ENCODE results near the gene RPL28.

The RPL28 gene

GRCh38 chr19:55373306-55373992 is 12.3 kb upstream of the RPL28 start:
- H3K4me3 ChIP-seq (replicated peaks; ENCODE audit: insufficient read depth, low read length), result no peak overlapping the region
- no peak for DNase-seq (ENCODE audit: low read depth in 1 of 2, low spot score in 1 of 2)
- H3K27me3 ChIP-seq (ENCODE audit: insufficient read depth, poor library complexity, severe bottlenecking), result peaks cover 56% of the 10 kb centered on the region
- H3K27ac ChIP-seq (replicated peaks), result no peak overlapping the region
- no peak for TF ChIP-seq POLR2AphosphoS5 (IDR thresholded peaks at IDR 0.05; ENCODE audit: low read depth)
- TF ChIP-seq GABPA (IDR thresholded peaks at IDR 0.05; ENCODE audit: low read depth), result no peak
- TF ChIP-seq REST (IDR thresholded peaks at IDR 0.05; ENCODE audit: insufficient replicate concordance, low read depth), result no peak
- TF ChIP-seq, protein P1, sequence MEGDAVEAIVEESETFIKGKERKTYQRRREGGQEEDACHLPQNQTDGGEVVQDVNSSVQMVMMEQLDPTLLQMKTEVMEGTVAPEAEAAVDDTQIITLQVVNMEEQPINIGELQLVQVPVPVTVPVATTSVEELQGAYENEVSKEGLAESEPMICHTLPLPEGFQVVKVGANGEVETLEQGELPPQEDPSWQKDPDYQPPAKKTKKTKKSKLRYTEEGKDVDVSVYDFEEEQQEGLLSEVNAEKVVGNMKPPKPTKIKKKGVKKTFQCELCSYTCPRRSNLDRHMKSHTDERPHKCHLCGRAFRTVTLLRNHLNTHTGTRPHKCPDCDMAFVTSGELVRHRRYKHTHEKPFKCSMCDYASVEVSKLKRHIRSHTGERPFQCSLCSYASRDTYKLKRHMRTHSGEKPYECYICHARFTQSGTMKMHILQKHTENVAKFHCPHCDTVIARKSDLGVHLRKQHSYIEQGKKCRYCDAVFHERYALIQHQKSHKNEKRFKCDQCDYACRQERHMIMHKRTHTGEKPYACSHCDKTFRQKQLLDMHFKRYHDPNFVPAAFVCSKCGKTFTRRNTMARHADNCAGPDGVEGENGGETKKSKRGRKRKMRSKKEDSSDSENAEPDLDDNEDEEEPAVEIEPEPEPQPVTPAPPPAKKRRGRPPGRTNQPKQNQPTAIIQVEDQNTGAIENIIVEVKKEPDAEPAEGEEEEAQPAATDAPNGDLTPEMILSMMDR (IDR thresholded peaks at IDR 0.05; ENCODE audit: insufficient read depth, low read length), result no peak
- TF ChIP-seq SPI1 (IDR thresholded peaks at IDR 0.05; ENCODE audit: borderline replicate concordance, low read depth), result no peak

DNA sequence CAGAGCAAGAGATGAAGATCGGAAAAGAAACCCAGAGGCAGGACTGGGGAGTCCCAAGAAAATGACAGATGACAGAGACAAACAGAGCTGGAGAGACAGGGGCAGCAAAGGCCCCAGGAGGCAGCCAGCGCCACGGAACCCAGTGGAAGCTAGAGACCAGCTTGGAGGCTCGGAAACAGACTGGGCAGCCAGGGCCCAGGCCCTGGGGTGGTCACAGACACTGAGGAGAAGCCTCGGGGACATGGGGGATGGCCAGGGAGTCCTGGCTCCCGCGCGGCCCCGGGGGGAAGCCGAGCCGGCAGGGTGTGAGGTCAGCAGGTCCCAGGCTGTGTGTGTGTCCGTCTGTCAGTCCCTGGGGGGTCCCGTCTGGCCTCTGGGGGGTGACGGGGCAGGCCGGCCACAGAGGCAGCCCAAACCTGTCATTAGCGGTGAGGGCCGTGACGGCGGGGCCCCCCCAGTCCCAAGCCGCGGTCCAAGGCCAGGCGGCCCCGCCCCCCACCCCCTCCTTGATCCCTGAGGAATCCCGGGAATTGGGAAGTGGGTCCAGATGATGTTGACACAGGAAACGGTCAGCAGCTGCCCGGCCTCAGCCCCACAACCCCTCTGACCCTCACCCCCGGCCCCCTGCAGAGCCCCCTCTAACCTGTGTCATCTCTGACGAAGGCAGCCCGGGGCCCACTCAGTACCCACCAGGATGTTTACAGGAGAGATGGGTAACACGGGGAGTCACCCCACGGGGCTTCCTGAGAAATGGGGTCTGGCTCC is 11.6 kb upstream of the RPL28 start:
- H3K4me3 ChIP-seq (replicated peaks; ENCODE audit: insufficient read depth, low read length), result no peak overlapping the region
- H3K27me3 ChIP-seq (ENCODE audit: insufficient read depth, poor library complexity, severe bottlenecking), result peaks cover 50% of the 10 kb centered on the region
- no peak for DNase-seq (ENCODE audit: low read depth in 1 of 2, low spot score in 1 of 2)
- no peak overlapping the region for H3K27ac ChIP-seq (replicated peaks)
- TF ChIP-seq SPI1 (IDR thresholded peaks at IDR 0.05; ENCODE audit: borderline replicate concordance, low read depth), result no peak

GRCh38 chr19:55376241-55376933 is 9.3 kb upstream of the RPL28 start, which contains the start of gene TMEM190:
Gene TMEM190 (plus strand): TSS chr19:55376826. CDS start chr19:55376854, 28 bp downstream.
- TF ChIP-seq, protein P1 (IDR thresholded peaks at IDR 0.05; ENCODE audit: insufficient read depth, low read length), result no peak
- TF ChIP-seq GABPA (IDR thresholded peaks at IDR 0.05; ENCODE audit: low read depth) (no peak), POLR2AphosphoS5 (IDR thresholded peaks at IDR 0.05; ENCODE audit: low read depth) (no peak), REST (IDR thresholded peaks at IDR 0.05; ENCODE audit: insufficient replicate concordance, low read depth) (no peak), SPI1 (IDR thresholded peaks at IDR 0.05; ENCODE audit: borderline replicate concordance, low read depth) (no peak)
- Histone ChIP-seq H3K27me3 (ENCODE audit: insufficient read depth, poor library complexity, severe bottlenecking) (peaks cover 32% of the 10 kb centered on the region), H3K27ac (replicated peaks) (no peak within 1 kb of the TSS), H3K4me3 (replicated peaks; ENCODE audit: insufficient read depth, low read length) (no peak within 1 kb of the TSS)
- no peak for DNase-seq (ENCODE audit: low read depth in 1 of 2, low spot score in 1 of 2)
